GM18520 (cell line): ENCODE data around the gene MVP.
A peak's percentile ranks its signal among the peaks of the same experiment; 100 is the strongest.
"Not testable (repeated sequence)": the region's sequence is repeated elsewhere in the genome, so short reads cannot be mapped to it uniquely, and the experiment has no call there.

Source experiments
- ATAC-seq: cut with Tn5 transposase; IDR thresholded peaks from one replicate; pipeline ENCODE4 v1.9.1; 2021; ENCODE audit not compliant: unreplicated experiment

MVP gene

GRCh38 chr16:29815032-29815721 lies 5.1 kb upstream of the MVP start:
- ATAC-seq: no peak

- ATAC-seq: peak; percentile 65
These were observed 4.2 kb upstream of the MVP start, which contains the start of gene PAGR1 for GRCh38 chr16:29815793-29816693. TSS of gene PAGR1 (plus strand) at chr16:29816152. CDS start at chr16:29816526, 374 bp downstream.

- ATAC-seq: no peak
These were observed 3.4 kb upstream of the MVP start for GRCh38 chr16:29816694-29817441.

- no peak for ATAC-seq
These were observed 2.2 kb upstream of the MVP start for GRCh38 chr16:29818082-29818481.

GRCh38 chr16:29819506-29819905 lies 756 bp upstream of the MVP start:
- ATAC-seq: no peak

- ATAC-seq: peak; percentile 48
These were observed 724 bp downstream of the MVP start for GRCh38 chr16:29820730-29821642.

GRCh38 chr16:29821643-29822115 lies 1.4 kb downstream of the MVP start:
- ATAC-seq: no peak

GRCh38 chr16:29824589-29825144 lies 4.4 kb downstream of the MVP start:
- ATAC-seq: no peak

- ATAC-seq: no peak
These were observed 5.1 kb downstream of the MVP start for GRCh38 chr16:29825145-29826044.

GRCh38 chr16:29826342-29826695 lies 6.1 kb downstream of the MVP start:
- ATAC-seq: no peak

GRCh38 chr16:29830774-29831173 lies 10.5 kb downstream of the MVP start:
- no peak for ATAC-seq

- ATAC-seq: no peak
These were observed 11.2 kb downstream of the MVP start for GRCh38 chr16:29831490-29831889.

- not testable (repeated sequence) for ATAC-seq
These were observed 13.0 kb downstream of the MVP start for GRCh38 chr16:29833219-29833618.

- no peak for ATAC-seq
These were observed 13.8 kb downstream of the MVP start for GRCh38 chr16:29834079-29834478.

GRCh38 chr16:29835926-29836325 lies 15.7 kb downstream of the MVP start:
- no peak for ATAC-seq

- no peak for ATAC-seq
These were observed 16.4 kb downstream of the MVP start for GRCh38 chr16:29836623-29837022.

GRCh38 chr16:29837841-29838240 lies 17.6 kb downstream of the MVP start:
- no peak for ATAC-seq

GRCh38 chr16:29839822-29840221 lies 19.6 kb downstream of the MVP start:
- ATAC-seq: no peak

GRCh38 chr16:29840240-29840639 lies 20.0 kb downstream of the MVP start:
- no peak for ATAC-seq
